Measurements from ENCODE around the gene MED22. TPM values are rescaled to one million over a fixed set of nuclear protein-coding genes. Genes with fewer than 3 reads are reported as not detected.

MED22 gene
- total and polyA plus RNA-seq, 2 experiments from 2014 or later, result 20.9 to 85.7 TPM

DNA sequence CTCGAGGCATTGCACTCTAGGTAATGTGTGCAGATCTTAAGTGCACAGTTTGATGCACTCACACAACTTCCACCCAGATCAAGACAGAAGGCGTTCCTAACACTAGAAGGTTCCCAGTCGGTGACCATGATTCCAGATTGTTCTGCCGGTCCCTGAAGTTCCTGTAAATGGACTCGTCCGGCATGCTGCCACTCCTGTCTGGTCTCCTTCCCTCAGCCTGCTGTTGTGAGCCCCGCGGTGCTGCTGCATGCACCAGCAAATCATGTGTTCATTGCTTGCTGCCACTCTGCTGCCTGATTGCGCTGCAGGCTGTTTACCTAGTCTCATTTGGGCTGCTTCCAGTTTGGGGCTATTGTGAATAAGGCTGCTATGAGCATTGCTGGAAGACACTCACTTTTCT, 39.7 kb upstream of the MED22 start (continued):
- TF ChIP-seq JUNB (IDR thresholded peaks at IDR 0.05; ENCODE audit: unreplicated experiment) (no peak), POLR2AphosphoS5 (IDR thresholded peaks at IDR 0.05; ENCODE audit: low read depth) (no peak)

DNA sequence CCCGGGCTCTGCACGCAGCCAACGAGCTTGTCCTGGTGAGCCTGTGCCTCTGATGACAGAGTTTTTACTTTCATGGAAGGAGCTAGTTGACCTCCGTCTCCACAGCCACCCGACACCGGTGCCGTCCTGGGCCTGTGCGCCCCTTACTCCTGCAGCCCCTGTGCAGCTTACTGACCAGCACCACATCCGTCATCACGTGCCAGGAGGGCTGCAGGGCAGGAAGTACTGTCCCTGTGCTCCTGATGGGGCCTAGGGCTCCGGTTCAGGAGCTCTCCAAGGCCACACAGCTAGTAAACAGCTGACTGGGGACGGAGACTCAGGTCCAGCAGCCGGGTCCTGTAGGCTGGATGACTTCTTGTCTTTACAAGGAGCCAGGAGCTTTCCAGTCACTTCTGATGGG, 38.4 kb upstream of the MED22 start:
- Mint-ChIP-seq H3K27ac (no peak overlapping the region), H3K4me3 (no peak overlapping the region), H3K9me3 (peaks cover 13% of the 10 kb centered on the region), H3K36me3 (ENCODE audit: low read depth) (no peaks in the 10 kb centered on the region), H3K4me1 (no peaks in the 10 kb centered on the region), H3K27me3 (ENCODE audit: insufficient read depth, low read depth, poor library complexity) (peaks cover 9% of the 10 kb centered on the region)
- no peak for TF ChIP-seq EZH2 (IDR thresholded peaks at IDR 0.05; ENCODE audit: low read depth, unreplicated experiment)
- no peak for TF ChIP-seq ZNF331 (CRISPR knock-in tag; IDR thresholded peaks at IDR 0.05; ENCODE audit: low read depth)
- TF ChIP-seq CREB1 (CRISPR knock-in tag; IDR thresholded peaks at IDR 0.05; ENCODE audit: low read depth), result no peak
- Histone ChIP-seq H3K36me3 (ENCODE audit: insufficient read depth) (no peaks in the 10 kb centered on the region), H4K20me1 (replicated peaks; ENCODE audit: insufficient read depth) (no peaks in the 10 kb centered on the region), H3K4me1 (ENCODE audit: insufficient read depth) (no peaks in the 10 kb centered on the region), H3F3A (replicated peaks; ENCODE audit: low read depth) (no peaks in the 10 kb centered on the region), H3K27me3 (ENCODE audit: insufficient read depth) (no peaks in the 10 kb centered on the region), H3K4me3 (no peak overlapping the region), H2AFZ (no peak overlapping the region), H3K9me2 (ENCODE audit: insufficient read depth) (peaks cover 11% of the 10 kb centered on the region; the same call in 1 of the 2 replicates), H3K79me2 (replicated peaks; ENCODE audit: insufficient read depth) (no peaks in the 10 kb centered on the region), H3K4me2 (no peak overlapping the region), H3K27ac (ENCODE audit: low read depth) (no peak overlapping the region)
- ATAC-seq, result no peak
- DNase-seq (ENCODE audit: low spot score), result no peak

GRCh38 chr9:133385452-133385851, 37.5 kb upstream of the MED22 start:
- ATAC-seq, result no peak
- H3K4me3 Mint-ChIP-seq, result no peak overlapping the region
- H3K27ac ChIP-seq (ENCODE audit: low read depth), result no peak overlapping the region
- TF ChIP-seq, protein P1, sequence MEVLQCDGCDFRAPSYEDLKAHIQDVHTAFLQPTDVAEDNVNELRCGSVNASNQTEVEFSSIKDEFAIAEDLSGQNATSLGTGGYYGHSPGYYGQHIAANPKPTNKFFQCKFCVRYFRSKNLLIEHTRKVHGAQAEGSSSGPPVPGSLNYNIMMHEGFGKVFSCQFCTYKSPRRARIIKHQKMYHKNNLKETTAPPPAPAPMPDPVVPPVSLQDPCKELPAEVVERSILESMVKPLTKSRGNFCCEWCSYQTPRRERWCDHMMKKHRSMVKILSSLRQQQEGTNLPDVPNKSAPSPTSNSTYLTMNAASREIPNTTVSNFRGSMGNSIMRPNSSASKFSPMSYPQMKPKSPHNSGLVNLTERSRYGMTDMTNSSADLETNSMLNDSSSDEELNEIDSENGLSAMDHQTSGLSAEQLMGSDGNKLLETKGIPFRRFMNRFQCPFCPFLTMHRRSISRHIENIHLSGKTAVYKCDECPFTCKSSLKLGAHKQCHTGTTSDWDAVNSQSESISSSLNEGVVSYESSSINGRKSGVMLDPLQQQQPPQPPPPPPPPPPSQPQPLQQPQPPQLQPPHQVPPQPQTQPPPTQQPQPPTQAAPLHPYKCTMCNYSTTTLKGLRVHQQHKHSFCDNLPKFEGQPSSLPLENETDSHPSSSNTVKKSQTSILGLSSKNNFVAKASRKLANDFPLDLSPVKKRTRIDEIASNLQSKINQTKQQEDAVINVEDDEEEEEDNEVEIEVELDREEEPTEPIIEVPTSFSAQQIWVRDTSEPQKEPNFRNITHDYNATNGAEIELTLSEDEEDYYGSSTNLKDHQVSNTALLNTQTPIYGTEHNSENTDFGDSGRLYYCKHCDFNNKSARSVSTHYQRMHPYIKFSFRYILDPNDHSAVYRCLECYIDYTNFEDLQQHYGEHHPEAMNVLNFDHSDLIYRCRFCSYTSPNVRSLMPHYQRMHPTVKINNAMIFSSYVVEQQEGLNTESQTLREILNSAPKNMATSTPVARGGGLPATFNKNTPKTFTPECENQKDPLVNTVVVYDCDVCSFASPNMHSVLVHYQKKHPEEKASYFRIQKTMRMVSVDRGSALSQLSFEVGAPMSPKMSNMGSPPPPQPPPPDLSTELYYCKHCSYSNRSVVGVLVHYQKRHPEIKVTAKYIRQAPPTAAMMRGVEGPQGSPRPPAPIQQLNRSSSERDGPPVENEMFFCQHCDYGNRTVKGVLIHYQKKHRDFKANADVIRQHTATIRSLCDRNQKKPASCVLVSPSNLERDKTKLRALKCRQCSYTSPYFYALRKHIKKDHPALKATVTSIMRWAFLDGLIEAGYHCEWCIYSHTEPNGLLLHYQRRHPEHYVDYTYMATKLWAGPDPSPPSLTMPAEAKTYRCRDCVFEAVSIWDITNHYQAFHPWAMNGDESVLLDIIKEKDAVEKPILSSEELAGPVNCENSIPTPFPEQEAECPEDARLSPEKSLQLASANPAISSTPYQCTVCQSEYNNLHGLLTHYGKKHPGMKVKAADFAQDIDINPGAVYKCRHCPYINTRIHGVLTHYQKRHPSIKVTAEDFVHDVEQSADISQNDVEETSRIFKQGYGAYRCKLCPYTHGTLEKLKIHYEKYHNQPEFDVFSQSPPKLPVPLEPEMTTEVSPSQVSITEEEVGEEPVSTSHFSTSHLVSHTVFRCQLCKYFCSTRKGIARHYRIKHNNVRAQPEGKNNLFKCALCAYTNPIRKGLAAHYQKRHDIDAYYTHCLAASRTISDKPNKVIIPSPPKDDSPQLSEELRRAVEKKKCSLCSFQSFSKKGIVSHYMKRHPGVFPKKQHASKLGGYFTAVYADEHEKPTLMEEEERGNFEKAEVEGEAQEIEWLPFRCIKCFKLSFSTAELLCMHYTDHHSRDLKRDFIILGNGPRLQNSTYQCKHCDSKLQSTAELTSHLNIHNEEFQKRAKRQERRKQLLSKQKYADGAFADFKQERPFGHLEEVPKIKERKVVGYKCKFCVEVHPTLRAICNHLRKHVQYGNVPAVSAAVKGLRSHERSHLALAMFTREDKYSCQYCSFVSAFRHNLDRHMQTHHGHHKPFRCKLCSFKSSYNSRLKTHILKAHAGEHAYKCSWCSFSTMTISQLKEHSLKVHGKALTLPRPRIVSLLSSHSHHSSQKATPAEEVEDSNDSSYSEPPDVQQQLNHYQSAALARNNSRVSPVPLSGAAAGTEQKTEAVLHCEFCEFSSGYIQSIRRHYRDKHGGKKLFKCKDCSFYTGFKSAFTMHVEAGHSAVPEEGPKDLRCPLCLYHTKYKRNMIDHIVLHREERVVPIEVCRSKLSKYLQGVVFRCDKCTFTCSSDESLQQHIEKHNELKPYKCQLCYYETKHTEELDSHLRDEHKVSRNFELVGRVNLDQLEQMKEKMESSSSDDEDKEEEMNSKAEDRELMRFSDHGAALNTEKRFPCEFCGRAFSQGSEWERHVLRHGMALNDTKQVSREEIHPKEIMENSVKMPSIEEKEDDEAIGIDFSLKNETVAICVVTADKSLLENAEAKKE (CRISPR knock-in tag; IDR thresholded peaks at IDR 0.05), result no peak
- TF ChIP-seq ZNF331 (CRISPR knock-in tag; IDR thresholded peaks at IDR 0.05; ENCODE audit: low read depth) (no peak), ZNF114 (CRISPR knock-in tag; IDR thresholded peaks at IDR 0.05) (no peak), EZH2phosphoT487 (IDR thresholded peaks at IDR 0.05; ENCODE audit: unreplicated experiment) (no peak), REST (IDR thresholded peaks at IDR 0.05; ENCODE audit: unreplicated experiment) (no peak), NANOG (IDR thresholded peaks at IDR 0.05; ENCODE audit: borderline replicate concordance) (no peak)
- TF ChIP-seq, protein P2, sequence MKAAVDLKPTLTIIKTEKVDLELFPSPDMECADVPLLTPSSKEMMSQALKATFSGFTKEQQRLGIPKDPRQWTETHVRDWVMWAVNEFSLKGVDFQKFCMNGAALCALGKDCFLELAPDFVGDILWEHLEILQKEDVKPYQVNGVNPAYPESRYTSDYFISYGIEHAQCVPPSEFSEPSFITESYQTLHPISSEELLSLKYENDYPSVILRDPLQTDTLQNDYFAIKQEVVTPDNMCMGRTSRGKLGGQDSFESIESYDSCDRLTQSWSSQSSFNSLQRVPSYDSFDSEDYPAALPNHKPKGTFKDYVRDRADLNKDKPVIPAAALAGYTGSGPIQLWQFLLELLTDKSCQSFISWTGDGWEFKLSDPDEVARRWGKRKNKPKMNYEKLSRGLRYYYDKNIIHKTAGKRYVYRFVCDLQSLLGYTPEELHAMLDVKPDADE (IDR thresholded peaks at IDR 0.05), result no peak

More at GRCh38 chr9:133385452-133385851, 37.5 kb upstream of the MED22 start:
- no peak for DNase-seq (ENCODE audit: low spot score)
- Mint-ChIP-seq H3K27me3 (ENCODE audit: insufficient read depth, low read depth, poor library complexity) (peaks cover 9% of the 10 kb centered on the region), H3K9me3 (peaks cover 8% of the 10 kb centered on the region), H3K27ac (no peak overlapping the region), H3K36me3 (ENCODE audit: low read depth) (no peaks in the 10 kb centered on the region), H3K4me1 (no peaks in the 10 kb centered on the region)
- H3F3A ChIP-seq (replicated peaks; ENCODE audit: low read depth), result no peaks in the 10 kb centered on the region
- peaks cover 11% of the 10 kb centered on the region; the same call in 1 of the 2 replicates for H3K9me2 ChIP-seq (ENCODE audit: insufficient read depth)
- no peak overlapping the region for H2AFZ ChIP-seq
- H3K4me1 ChIP-seq (ENCODE audit: insufficient read depth), result no peaks in the 10 kb centered on the region
- no peaks in the 10 kb centered on the region for H3K27me3 ChIP-seq (ENCODE audit: insufficient read depth)
- no peak overlapping the region for H3K4me2 ChIP-seq
- H3K4me3 ChIP-seq, result no peak overlapping the region
- no peaks in the 10 kb centered on the region for H4K20me1 ChIP-seq (replicated peaks; ENCODE audit: insufficient read depth)
- no peaks in the 10 kb centered on the region for H3K36me3 ChIP-seq (ENCODE audit: insufficient read depth)
- H3K79me2 ChIP-seq (replicated peaks; ENCODE audit: insufficient read depth), result no peaks in the 10 kb centered on the region
